ENCODE measurements around the gene SPCS2. TPM values are rescaled to one million over a fixed set of nuclear protein-coding genes. Genes with fewer than 3 reads are reported as not detected.

SPCS2 gene
- total and polyA plus RNA-seq, 2 of the 8 experiments (the other 6 are each of a cell fraction or from before 2014, with no cell fraction given), result 92.7 to 161 TPM

DNA sequence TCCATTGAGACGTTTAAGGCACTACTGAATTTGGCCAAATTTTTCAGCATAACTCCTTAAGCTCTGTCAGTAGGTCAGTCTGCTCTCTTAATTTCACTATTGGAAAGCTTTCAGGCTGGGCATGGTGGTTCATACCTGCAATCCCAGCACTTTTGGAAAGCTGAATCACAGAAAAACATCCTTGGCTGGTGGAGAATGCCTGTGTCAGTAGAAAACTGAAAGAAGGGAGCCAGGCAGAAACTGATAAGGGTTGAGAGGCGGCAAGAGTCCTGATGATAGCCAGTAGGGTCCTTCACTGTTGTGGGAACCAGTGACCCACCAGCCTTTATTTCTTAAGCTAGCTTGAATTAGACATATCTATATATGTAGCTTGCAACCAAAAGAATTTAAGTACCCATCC, 62.3 kb downstream of the SPCS2 start:
- POLR2A ChIA-PET (ENCODE audit: partially characterized antibody), result interaction anchor here (0.9 kb wide), 1 partner anchor 63 kb away, joined by 3 read pairs; the partner anchor contains the start of genes SPCS2 and XRRA1
- no peak overlapping the region for H2AK5ac ChIP-seq (ENCODE audit: low read depth, low read length)
- H3K79me1 ChIP-seq (ENCODE audit: low read depth, low read length), result no peaks in the 10 kb centered on the region
- no peak overlapping the region for H3K4ac ChIP-seq (replicated peaks; ENCODE audit: insufficient read length, low read depth, low read length)
- CTCF ChIA-PET (ENCODE audit: partially characterized antibody), result interaction anchor here (1.7 to 3.9 kb wide), 3 partner anchors 12 to 129 kb away, joined by 3 to 50 read pairs (median 12); no protein-coding TSS in a partner anchor
- H2BK12ac ChIP-seq (ENCODE audit: low read depth, low read length), result no peak overlapping the region
- no peak overlapping the region for H4K8ac ChIP-seq (ENCODE audit: extremely low read depth, insufficient read depth, low read length)
- no peak overlapping the region for H3K4me3 ChIP-seq (ENCODE audit: extremely low read depth in 1 of 4, insufficient read depth in 2 of 4, low read depth in 3 of 4, low read length in 4 of 4)
- H2BK120ac ChIP-seq (replicated peaks; ENCODE audit: low read depth, low read length), result no peak overlapping the region
- H4K91ac ChIP-seq (replicated peaks; ENCODE audit: insufficient read length, low read length), result no peak overlapping the region
- H3K18ac ChIP-seq (ENCODE audit: extremely low read depth, low read length), result no peak overlapping the region
- WGBS, 2 experiments (ENCODE audit: extremely low coverage in 1 of 2, insufficient coverage in 1 of 2, insufficient read length in 1 of 2, insufficient replicate concordance in 2 of 2, low coverage in 1 of 2, low lambda C conversion rate in 2 of 2, missing lambda C conversion rate in 1 of 2), result 82% methylated on average over 2 of the region's 2 CpGs; no CpG with 5 or more reads in 1 of the 2 experiments
- H3K56ac ChIP-seq (replicated peaks; ENCODE audit: insufficient read length, low read depth, low read length), result no peak overlapping the region
- no peaks in the 10 kb centered on the region for H3K23me2 ChIP-seq (ENCODE audit: low read depth, low read length)
- no peak overlapping the region for H2BK15ac ChIP-seq (ENCODE audit: low read length)
- no peak overlapping the region for H3K27ac ChIP-seq (ENCODE audit: low read depth, low read length)
- H3K4me1 ChIP-seq (replicated peaks in 1 of 4; ENCODE audit: control insufficient read depth in 3 of 4, insufficient read depth in 4 of 4, low read length in 3 of 4), result no peaks in the 10 kb centered on the region
- no peak overlapping the region for H2BK5ac ChIP-seq (ENCODE audit: low read depth, low read length)
- no peaks in the 10 kb centered on the region for H4K20me1 ChIP-seq (replicated peaks in 1 of 2; ENCODE audit: control insufficient read depth in 1 of 2, insufficient read depth in 2 of 2, low read length in 2 of 2)
- H3K9ac ChIP-seq (replicated peaks in 1 of 4; ENCODE audit: extremely low read depth in 1 of 4, low read depth in 3 of 4, low read length in 3 of 4), result no peak overlapping the region
- no peaks in the 10 kb centered on the region for H3K79me2 ChIP-seq (ENCODE audit: control insufficient read depth in 1 of 2, insufficient read depth in 2 of 2, low read length in 2 of 2)
- TF ChIP-seq CHD2 (IDR thresholded peaks at IDR 0.05; ENCODE audit: low read length) (no peak), KDM1A (IDR thresholded peaks at IDR 0.05; ENCODE audit: borderline replicate concordance, low read length) (no peak), SP2 (IDR thresholded peaks at IDR 0.05; ENCODE audit: low read length) (no peak), HDAC6 (IDR thresholded peaks at IDR 0.05; ENCODE audit: low read depth, low read length) (no peak), CEBPB (IDR thresholded peaks at IDR 0.05; ENCODE audit: low read depth, low read length) (no peak)
- TF ChIP-seq, protein P1, sequence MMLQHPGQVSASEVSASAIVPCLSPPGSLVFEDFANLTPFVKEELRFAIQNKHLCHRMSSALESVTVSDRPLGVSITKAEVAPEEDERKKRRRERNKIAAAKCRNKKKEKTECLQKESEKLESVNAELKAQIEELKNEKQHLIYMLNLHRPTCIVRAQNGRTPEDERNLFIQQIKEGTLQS (IDR thresholded peaks at IDR 0.05; ENCODE audit: insufficient read depth, low read depth, low read length), result no peak
- H3K9me3 ChIP-seq (ENCODE audit: insufficient read depth in 2 of 2, low read depth in 1 of 2, low read length in 1 of 2), result no peaks in the 10 kb centered on the region
- H3K14ac ChIP-seq (ENCODE audit: insufficient read length), result no peak overlapping the region
- no peak overlapping the region for H4K5ac ChIP-seq (ENCODE audit: insufficient read length, low read depth, low read length)
- H2BK20ac ChIP-seq (ENCODE audit: low read length), result no peak overlapping the region
- DNase-seq (ENCODE audit: low read depth in 1 of 2, low spot score in 2 of 2), result no peak
- no peaks in the 10 kb centered on the region for H3K27me3 ChIP-seq (replicated peaks in 1 of 4; ENCODE audit: control insufficient read depth in 3 of 4, extremely low read depth in 1 of 4, insufficient read depth in 3 of 4, low read length in 3 of 4)
- no peak overlapping the region for H2AFZ ChIP-seq (ENCODE audit: low read length)
- H3K36me3 ChIP-seq (ENCODE audit: control insufficient read depth in 2 of 4, insufficient read depth in 4 of 4, low read length in 3 of 4), result peaks cover 3 to 30% (median 7%) of the 10 kb centered on the region in 4 experiments
- no peak for FAIRE-seq
- H3K23ac ChIP-seq (ENCODE audit: insufficient read length), result no peak overlapping the region
- no peak overlapping the region for H3K4me2 ChIP-seq (ENCODE audit: insufficient read depth in 1 of 2, low read depth in 2 of 2, low read length in 2 of 2)

Measured in H1 (cell line).